RCC 7860 (cell line): ENCODE measurements around the gene MEP1A.
"Not testable (repeated sequence)": the region's sequence is repeated elsewhere in the genome, so short reads cannot be mapped to it uniquely, and the experiment has no call there.

Experiments used
- DNase-seq: peaks from one replicate; pipeline ENCODE4 v3.0.0-alpha.2; 2015; ENCODE audit warnings: low spot score
- FAIRE-seq: peaks from 2 replicates; lab custom pipeline; 2012; peaks lifted over from hg19 to GRCh38; lab: Jason Lieb, UNC

MEP1A gene

GRCh38 chr6:46793138-46793537, at the start of gene MEP1A:
Gene MEP1A, plus strand, starts transcription at chr6:46793389. Its CDS starts 10 bp downstream, at chr6:46793399.
- DNase-seq (no peak), FAIRE-seq (no peak)

GRCh38 chr6:46743425-46744158, 49.6 kb upstream of the MEP1A start:
- no peak for FAIRE-seq
- DNase-seq = no peak

GRCh38 chr6:46744159-46744725, 48.9 kb upstream of the MEP1A start:
- DNase-seq, FAIRE-seq: not testable (repeated sequence)

GRCh38 chr6:46745973-46746372, 47.2 kb upstream of the MEP1A start:
- DNase-seq (no peak), FAIRE-seq (no peak)

- DNase-seq (no peak), FAIRE-seq (no peak)
Measured at GRCh38 chr6:46746696-46747095, 46.5 kb upstream of the MEP1A start, which contains the start of gene ANKRD66. Gene ANKRD66, plus strand, starts transcription at chr6:46746933. Its CDS starts 5,016 bp downstream, at chr6:46751949.

- DNase-seq = no peak
- no peak for FAIRE-seq
Measured at GRCh38 chr6:46748940-46749503, 44.2 kb upstream of the MEP1A start.

- DNase-seq = no peak
- FAIRE-seq = no peak
Measured at GRCh38 chr6:46749731-46750130, 43.5 kb upstream of the MEP1A start.

- no peak for FAIRE-seq
- DNase-seq = no peak
Measured at GRCh38 chr6:46751658-46752057, 41.5 kb upstream of the MEP1A start.

- no peak for FAIRE-seq
- DNase-seq = no peak
Measured at GRCh38 chr6:46755865-46756264, 37.3 kb upstream of the MEP1A start.

- FAIRE-seq = no peak
- no peak for DNase-seq
Measured at GRCh38 chr6:46756469-46757213, 36.5 kb upstream of the MEP1A start.

- FAIRE-seq (no peak), DNase-seq (no peak)
Measured at GRCh38 chr6:46757214-46757596, 36.0 kb upstream of the MEP1A start.

- FAIRE-seq = no peak
- no peak for DNase-seq
Measured at GRCh38 chr6:46758960-46759753, 34.0 kb upstream of the MEP1A start.

GRCh38 chr6:46760925-46761324, 32.3 kb upstream of the MEP1A start:
- DNase-seq (no peak), FAIRE-seq (no peak)

- DNase-seq (no peak), FAIRE-seq (no peak)
Measured at GRCh38 chr6:46763466-46763865, 29.7 kb upstream of the MEP1A start.

- DNase-seq, FAIRE-seq: not testable (repeated sequence)
Measured at GRCh38 chr6:46764280-46764679, 28.9 kb upstream of the MEP1A start.

- FAIRE-seq (no peak), DNase-seq (no peak)
Measured at GRCh38 chr6:46764961-46765360, 28.2 kb upstream of the MEP1A start.

- FAIRE-seq (no peak), DNase-seq (no peak)
Measured at GRCh38 chr6:46772016-46772415, 21.2 kb upstream of the MEP1A start.

GRCh38 chr6:46772762-46773161, 20.4 kb upstream of the MEP1A start:
- no peak for DNase-seq

GRCh38 chr6:46773201-46773855, 19.9 kb upstream of the MEP1A start:
- FAIRE-seq = no peak
- no peak for DNase-seq

More at GRCh38 chr6:46772762-46773161, 20.4 kb upstream of the MEP1A start:
- FAIRE-seq = no peak

GRCh38 chr6:46774736-46775135, 18.5 kb upstream of the MEP1A start:
- not testable (repeated sequence) for DNase-seq, FAIRE-seq
